HepG2 (cell line): Measurements from ENCODE around the gene PDP2. TPM values are rescaled to one million over a fixed set of nuclear protein-coding genes. Genes with fewer than 3 reads are reported as not detected.

Source experiments
- CREB1 ChIP-seq, 2 experiments: fragments of 450-650 bp in 1 of 2; IDR thresholded peaks; 2 replicates each; pipeline ENCODE4 v1.6.1; 2016 to 2017; ENCODE audit warnings: control low read depth in 1 of 2, mild to moderate bottlenecking in 1 of 2, missing compliant biosample characterization in 1 of 2, missing genetic modification characterization in 1 of 2
- E2F5 ChIP-seq: sonication (generic); formaldehyde crosslinking; conservative IDR thresholded peaks from 2 replicates; pipeline ENCODE4 v1.4.0; 2020; ENCODE audit warnings: missing genetic modification reagents
- FOSL2 ChIP-seq: sonication (generic); formaldehyde crosslinking; IDR thresholded peaks from 2 replicates; pipeline ENCODE4 v1.4.0; 2020; ENCODE audit warnings: missing genetic modification reagents
- HNRNPUL1 ChIP-seq: fragments of 200-400 bp; formaldehyde crosslinking; IDR thresholded peaks from 2 replicates; pipeline ENCODE4 v1.6.1; 2017; ENCODE audit warnings: low read depth, mild to moderate bottlenecking, low read length, moderate library complexity
- IRX3 ChIP-seq: sonication (generic); formaldehyde crosslinking; IDR thresholded peaks from 2 replicates; pipeline ENCODE4 v1.8.1; 2023; ENCODE audit warnings: mild to moderate bottlenecking, low read depth, missing genetic modification reagents, borderline replicate concordance
- KDM6A ChIP-seq: IDR thresholded peaks from 2 replicates; pipeline ENCODE4 v1.6.1; 2016; ENCODE audit warnings: low read depth
- KMT2B ChIP-seq: IDR thresholded peaks from 2 replicates; pipeline ENCODE4 v1.6.1; 2016; ENCODE audit warnings: missing genetic modification reagents, missing compliant biosample characterization
- PHF8 ChIP-seq: sonication (generic); formaldehyde crosslinking; IDR thresholded peaks from 2 replicates; pipeline ENCODE4 v1.5.0; 2020; ENCODE audit warnings: missing genetic modification reagents
- POLR2G ChIP-seq: fragments of 200-400 bp; formaldehyde crosslinking; IDR thresholded peaks from 2 replicates; pipeline ENCODE4 v1.6.1; 2018; ENCODE audit warnings: mild to moderate bottlenecking, low read depth, low read length, moderate library complexity
- PPARG ChIP-seq: conservative IDR thresholded peaks from 2 replicates; pipeline ENCODE4 v1.6.1; 2016; ENCODE audit warnings: missing biosample characterization, missing genetic modification reagents
- RBM39 ChIP-seq: fragments of 200-400 bp; formaldehyde crosslinking; IDR thresholded peaks from one replicate; pipeline ENCODE4 v1.6.1; 2018; ENCODE audit warnings: antibody characterized with exemption, mild to moderate bottlenecking, low read depth, low read length; ENCODE audit not compliant: poor library complexity, severe bottlenecking
- RFX3 ChIP-seq: IDR thresholded peaks from 2 replicates; pipeline ENCODE4 v1.6.1; 2016; ENCODE audit warnings: missing biosample characterization, missing genetic modification reagents
- RFXAP ChIP-seq: sonication (generic); formaldehyde crosslinking; IDR thresholded peaks from 2 replicates; pipeline ENCODE4 v1.4.0; 2020; ENCODE audit warnings: missing genetic modification reagents, borderline replicate concordance
- SALL1 ChIP-seq: sonication (generic); formaldehyde crosslinking; IDR thresholded peaks from 2 replicates; pipeline ENCODE4 v1.8.0; 2022; ENCODE audit warnings: mild to moderate bottlenecking, missing genetic modification reagents
- SALL2 ChIP-seq: sonication (generic); formaldehyde crosslinking; IDR thresholded peaks from 2 replicates; pipeline ENCODE4 v1.8.1; 2023; ENCODE audit warnings: mild to moderate bottlenecking, missing genetic modification reagents, inconsistent platforms
- SAP130 ChIP-seq: IDR thresholded peaks from 2 replicates; pipeline ENCODE4 v1.6.1; 2016; ENCODE audit warnings: low read depth
- SMAD1 ChIP-seq: sonication (generic); formaldehyde crosslinking; IDR thresholded peaks from 2 replicates; pipeline ENCODE4 v1.4.0; 2020; ENCODE audit warnings: missing genetic modification reagents, low read depth, mild to moderate bottlenecking, borderline replicate concordance
- TCF12 ChIP-seq, 2 experiments: fragments of 450-650 bp in 1 of 2; sonication (generic) in 1 of 2; formaldehyde crosslinking in 1 of 2; IDR thresholded peaks; 2 replicates each; pipeline versions ENCODE4 v1.6.1 to v1.8.0; 2017 to 2022; ENCODE audit warnings: antibody characterized with exemption in 1 of 2, mild to moderate bottlenecking in 1 of 2, missing genetic modification reagents in 1 of 2, moderate library complexity in 1 of 2
- TERF1 ChIP-seq: sonication (generic); formaldehyde crosslinking; IDR thresholded peaks from 2 replicates; pipeline ENCODE4 v1.8.0; 2022; ENCODE audit warnings: mild to moderate bottlenecking, missing genetic modification reagents, moderate library complexity
- ZEB1 ChIP-seq: IDR thresholded peaks from 2 replicates; pipeline ENCODE4 v1.6.1; 2012; ENCODE audit warnings: mild to moderate bottlenecking, low read depth, inconsistent platforms; ENCODE audit not compliant: insufficient replicate concordance
- ZFP90 ChIP-seq: sonication (generic); formaldehyde crosslinking; IDR thresholded peaks from 2 replicates; pipeline ENCODE4 v1.8.0; 2022; ENCODE audit warnings: missing genetic modification reagents, mild to moderate bottlenecking, inconsistent platforms, borderline replicate concordance
- ZNF205 ChIP-seq: IDR thresholded peaks from 2 replicates; pipeline ENCODE4 v1.6.1; 2018; ENCODE audit warnings: missing biosample characterization, missing genetic modification reagents
- ZNF567 ChIP-seq: sonication (generic); formaldehyde crosslinking; IDR thresholded peaks from 2 replicates; pipeline ENCODE4 v1.8.1; 2023; ENCODE audit warnings: mild to moderate bottlenecking, missing genetic modification reagents, borderline replicate concordance
- ZNF597 ChIP-seq: sonication (generic); formaldehyde crosslinking; IDR thresholded peaks from 2 replicates; pipeline ENCODE4 v1.5.0; 2020; ENCODE audit warnings: missing genetic modification reagents
- ZNF629 ChIP-seq: sonication (generic); formaldehyde crosslinking; conservative IDR thresholded peaks from 2 replicates; pipeline ENCODE4 v1.5.0; 2020; ENCODE audit warnings: missing genetic modification reagents
- ZNF652 ChIP-seq: IDR thresholded peaks from 2 replicates; pipeline ENCODE4 v1.6.1; 2016; ENCODE audit warnings: low read depth, borderline replicate concordance
- ZNF768 ChIP-seq: sonication (generic); formaldehyde crosslinking; IDR thresholded peaks from 2 replicates; pipeline ENCODE4 v1.4.0; 2020; ENCODE audit warnings: missing genetic modification reagents
- ZSCAN29 ChIP-seq: sonication (generic); formaldehyde crosslinking; conservative IDR thresholded peaks from 2 replicates; pipeline ENCODE4 v1.4.0; 2020; ENCODE audit warnings: mild to moderate bottlenecking, missing genetic modification reagents
- ZSCAN9 ChIP-seq: IDR thresholded peaks from 2 replicates; pipeline ENCODE4 v1.6.1; 2016; ENCODE audit warnings: borderline replicate concordance
- polyA plus RNA-seq, 8 experiments: library from polyadenylated mRNA; depleted of rRNA in 3 of 8; stranded (reverse) in 7 of 8; unstranded in 1 of 8; fragments of >200 nt; fragmentation: Illumina TruSeq in 4 of 8; extraction: Trizol in 4 of 8; gene quantifications; 2 replicates each; pipeline versions ENCODE4 v1.2.1 to v1.2.3, GENCODE V29; 2011 to 2016; ENCODE audit warnings: low read depth in 4 of 8, missing spikeins in 1 of 8, mixed read lengths in 1 of 8; ENCODE audit not compliant: insufficient read depth in 1 of 8
- total RNA-seq, 5 experiments: library from RNA; depleted of rRNA; stranded (reverse); fragments of >200 nt; fragmentation: Illumina TruSeq; extraction: Trizol; gene quantifications; 2 replicates each; pipeline ENCODE4 v1.2.3, GENCODE V29; 2016; ENCODE audit warnings: low read depth in 1 of 5

Gene PDP2
- total and polyA plus RNA-seq, 2 of the 13 experiments (the other 11 are each of a cell fraction or from before 2014, with no cell fraction given) = 12.8 to 15.8 TPM

- no peak for TF ChIP-seq CREB1 (IDR thresholded peaks at IDR 0.05)
- TF ChIP-seq CREB1 (CRISPR knock-in tag; IDR thresholded peaks at IDR 0.05) = no peak
- no peak for TF ChIP-seq HNRNPUL1
- TF ChIP-seq ZFP90 (CRISPR knock-in tag) = no peak
- no peak for TF ChIP-seq ZNF652
- no peak for TF ChIP-seq ZNF567
- TF ChIP-seq RBM39 = peak; percentile 55
- no peak for TF ChIP-seq ZSCAN9 (CRISPR knock-in tag)
- no peak for TF ChIP-seq KDM6A (CRISPR knock-in tag)
- TF ChIP-seq ZNF597 (CRISPR knock-in tag) = no peak
- peak; percentile 44; the same call in 1 of the 2 replicates for TF ChIP-seq ZNF768 (CRISPR knock-in tag)
- TF ChIP-seq E2F5 (CRISPR knock-in tag) = 0 out of 2 replicates have a peak, but pooled peaks have one; percentile 22
- no peak for TF ChIP-seq ZNF629 (CRISPR knock-in tag)
- no peak for TF ChIP-seq POLR2G
- no peak for TF ChIP-seq TCF12 (IDR thresholded peaks at IDR 0.05)
- TF ChIP-seq TCF12 (CRISPR knock-in tag; IDR thresholded peaks at IDR 0.05) = no peak
- TF ChIP-seq SMAD1 = no peak
- peak; percentile 9; the same call in 1 of the 2 replicates for TF ChIP-seq SALL1 (CRISPR knock-in tag)
- no peak for TF ChIP-seq PPARG (CRISPR knock-in tag)
- TF ChIP-seq SAP130 (CRISPR knock-in tag) = peak; percentile 14; the same call in 1 of the 2 replicates
- no peak for TF ChIP-seq ZEB1
- no peak for TF ChIP-seq KMT2B (CRISPR knock-in tag)
- TF ChIP-seq ZNF205 (CRISPR knock-in tag) = 0 out of 2 replicates have a peak, but pooled peaks have one; percentile 30
- TF ChIP-seq TERF1 (CRISPR knock-in tag) = no peak
- TF ChIP-seq ZSCAN29 (CRISPR knock-in tag) = no peak
- TF ChIP-seq FOSL2 (CRISPR knock-in tag) = 0 out of 2 replicates have a peak, but pooled peaks have one; percentile 7
- TF ChIP-seq RFXAP (CRISPR knock-in tag) = peak; percentile 35; the same call in 1 of the 2 replicates
- TF ChIP-seq PHF8 (CRISPR knock-in tag) = no peak; the same call in 1 of the 2 replicates
- peak; percentile 79 for TF ChIP-seq SALL2
- TF ChIP-seq RFX3 (CRISPR knock-in tag) = no peak
- no peak for TF ChIP-seq IRX3 (CRISPR knock-in tag)
Observed at GRCh38 chr16:66924527-66925321, 44.4 kb downstream of the PDP2 start (continued).
